Naive thymus-derived CD8-positive, alpha-beta T cell (primary cell): ENCODE data around the gene AGPAT3. TPM values are rescaled to one million over a fixed set of nuclear protein-coding genes. Genes with fewer than 3 reads are reported as not detected.

Experiments used
- ATAC-seq, 2 donors: fragments of 150-1000 bp; cut with Tn5 transposase in 1 of 2; sonication (Bioruptor Pico), chemical (Tn5 transposase) in 1 of 2; 1 replicate in 1 of 2; 2 replicates in 1 of 2; pipeline ENCODE4 v1.10.0; 2021; ENCODE audit warnings: mild to moderate bottlenecking in 2 of 2, moderate library complexity in 2 of 2
- POLR2A ChIA-PET: fragments of 350-600 bp; sonication (Branson Sonifier 250); formaldehyde crosslinking; loops from one replicate; lab custom pipeline; 2021; ENCODE audit warnings: antibody characterized with exemption; lab: Charles Lee
- DNase-seq, 10 donors: peaks; one replicate each; pipeline versions ENCODE4 v3.0.0 to v3.0.0-alpha.2; 2020 to 2022
- H3K27ac Mint-ChIP-seq, 10 donors: one replicate each; pipeline ENCODE4 v1.8.0; 2020 to 2022; ENCODE audit warnings: mild to moderate bottlenecking in 10 of 10, mixed read lengths in 10 of 10, moderate library complexity in 4 of 10, inconsistent platforms in 1 of 10
- H3K27me3 Mint-ChIP-seq, 5 donors: one replicate each; pipeline ENCODE4 v1.8.0; 2021 to 2022; ENCODE audit warnings: mixed read lengths in 5 of 5
- H3K36me3 Mint-ChIP-seq, 3 donors: one replicate each; pipeline ENCODE4 v1.8.0; 2020 to 2022; ENCODE audit warnings: mixed read lengths in 3 of 3, mild to moderate bottlenecking in 2 of 3, inconsistent platforms in 1 of 3
- H3K4me1 Mint-ChIP-seq, 4 donors: one replicate each; pipeline ENCODE4 v1.8.0; 2021 to 2022; ENCODE audit warnings: mixed read lengths in 4 of 4
- H3K4me3 Mint-ChIP-seq, 10 donors: one replicate each; pipeline ENCODE4 v1.8.0; 2020 to 2022; ENCODE audit warnings: mild to moderate bottlenecking in 10 of 10, mixed read lengths in 10 of 10, moderate library complexity in 6 of 10, inconsistent platforms in 1 of 10
- H3K9me3 Mint-ChIP-seq, 9 donors: one replicate each; pipeline ENCODE4 v1.8.0; 2020 to 2022; ENCODE audit warnings: mixed read lengths in 9 of 9, mild to moderate bottlenecking in 3 of 9, inconsistent platforms in 1 of 9, moderate library complexity in 1 of 9
- polyA plus RNA-seq, 3 donors: library from polyadenylated mRNA; unstranded; fragments of 300-500 nt; fragmentation: Illumina TruSeq; gene quantifications; one replicate each; pipeline ENCODE4 v1.2.3, GENCODE V29; 2021
- total RNA-seq, 8 experiments: library from RNA in 2 of 8; stranded (reverse) in 2 of 8; gene quantifications; one replicate each; pipeline ENCODE4 v1.2.3 and lab custom pipeline; 2021 to 2026

Gene AGPAT3
- total and polyA plus RNA-seq, 5 experiments from 2014 or later, result 10.9 to 59.0 (median 18.0) TPM

DNA sequence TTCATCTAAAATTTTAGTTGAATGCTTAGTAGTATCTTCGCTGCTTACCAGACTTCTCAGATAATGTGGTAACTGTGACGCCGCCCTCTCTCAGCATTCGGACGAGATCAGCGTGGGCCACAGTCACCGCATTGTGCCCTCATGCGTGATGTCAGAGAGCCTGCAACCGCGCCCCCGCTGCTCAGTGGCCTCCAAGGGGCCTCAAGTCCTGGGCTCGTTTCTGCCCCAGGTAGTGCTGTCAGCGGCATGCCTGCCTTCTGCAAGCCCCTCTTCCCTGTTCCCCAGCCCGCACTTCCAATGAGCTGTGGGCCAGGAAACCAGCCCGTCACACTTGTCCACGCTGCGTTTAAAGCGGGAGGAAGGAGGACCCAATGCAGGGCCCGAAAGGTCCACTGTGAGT lies 85.5 kb downstream of the AGPAT3 start:
- H3K4me1 Mint-ChIP-seq, result peaks cover 14 to 47% (median 20%) of the 10 kb centered on the region in 4 donors
- peaks cover 5 to 26% (median 16%) of the 10 kb centered on the region in 3 donors for H3K36me3 Mint-ChIP-seq
- no peak for DNase-seq
- no peak for ATAC-seq
- peak overlapping the region in 2 of 10 donors; percentile 29 to 86 for H3K27ac Mint-ChIP-seq
- POLR2A ChIA-PET, result interaction anchor here (0.5 kb wide), 1 partner anchor 942 kb away, joined by 3 read pairs; no protein-coding TSS in a partner anchor
- H3K9me3 Mint-ChIP-seq, result peaks cover 0 to 19% (median 2%) of the 10 kb centered on the region in 9 donors
- H3K4me3 Mint-ChIP-seq, result peak overlapping the region in 2 of 10 donors; percentile 22 to 65
- H3K27me3 Mint-ChIP-seq, result no peaks in the 10 kb centered on the region

GRCh38 chr21:43950936-43951335 lies 85.9 kb downstream of the AGPAT3 start:
- POLR2A ChIA-PET, result no interaction called here
- Mint-ChIP-seq H3K36me3 (peaks cover 5 to 26% (median 16%) of the 10 kb centered on the region in 3 donors), H3K27ac (peak overlapping the region in 2 of 10 donors; percentile 18 to 29), H3K4me1 (peaks cover 14 to 48% (median 20%) of the 10 kb centered on the region in 4 donors), H3K27me3 (no peaks in the 10 kb centered on the region), H3K9me3 (peaks cover 0 to 19% (median 2%) of the 10 kb centered on the region in 9 donors), H3K4me3 (no peak overlapping the region)
- no peak for ATAC-seq
- DNase-seq, result no peak

GRCh38 chr21:43951911-43952703 lies 87.1 kb downstream of the AGPAT3 start:
- no peak for DNase-seq
- POLR2A ChIA-PET, result no interaction called here
- no peak for ATAC-seq
- H3K27me3 Mint-ChIP-seq, result no peaks in the 10 kb centered on the region
- peak overlapping the region in 1 of 10 donors; percentile 54 for H3K4me3 Mint-ChIP-seq
- peaks cover 16 to 52% (median 28%) of the 10 kb centered on the region in 4 donors for H3K4me1 Mint-ChIP-seq
- peak overlapping the region in 1 of 10 donors; percentile 87 for H3K27ac Mint-ChIP-seq
- H3K36me3 Mint-ChIP-seq, result peaks cover 5 to 21% (median 17%) of the 10 kb centered on the region in 3 donors
- H3K9me3 Mint-ChIP-seq, result peaks cover 0 to 19% (median 2%) of the 10 kb centered on the region in 9 donors

GRCh38 chr21:43953021-43953420 lies 88.0 kb downstream of the AGPAT3 start:
- Mint-ChIP-seq H3K4me3 (no peak overlapping the region), H3K27ac (peak overlapping the region in 1 of 10 donors; percentile 47), H3K36me3 (peaks cover 5 to 17% (median 16%) of the 10 kb centered on the region in 3 donors), H3K9me3 (peaks cover 0 to 19% (median 2%) of the 10 kb centered on the region in 9 donors), H3K27me3 (no peaks in the 10 kb centered on the region), H3K4me1 (peaks cover 16 to 48% (median 28%) of the 10 kb centered on the region in 4 donors)
- POLR2A ChIA-PET, result no interaction called here
- ATAC-seq (no peak), DNase-seq (no peak)

DNA sequence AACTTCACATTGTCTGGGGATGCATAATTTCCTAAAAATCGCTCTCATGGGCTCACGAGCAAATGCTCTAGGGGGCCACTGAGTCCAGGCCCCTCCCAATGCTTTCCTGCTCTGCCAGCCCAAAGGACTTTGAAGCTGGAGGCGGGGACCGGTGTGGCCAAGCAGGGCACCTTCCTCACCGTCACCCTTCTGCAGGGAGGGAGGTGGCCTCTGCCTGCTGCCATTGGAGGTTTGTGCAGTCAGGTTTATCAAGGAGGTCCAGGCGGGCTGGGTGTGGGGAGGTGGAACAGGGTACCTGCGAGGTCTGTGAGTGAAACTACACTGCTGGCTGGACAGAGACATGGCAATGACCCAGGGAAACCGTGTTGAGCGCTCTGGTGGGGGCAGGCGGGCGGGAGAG lies 89.0 kb downstream of the AGPAT3 start:
- H3K27ac Mint-ChIP-seq, result peak overlapping the region in 3 of 10 donors; percentile 11 to 74 (median 45)
- H3K27me3 Mint-ChIP-seq, result no peaks in the 10 kb centered on the region
- no peak overlapping the region for H3K4me3 Mint-ChIP-seq
- no peak for ATAC-seq
- H3K36me3 Mint-ChIP-seq, result peaks cover 5 to 12% (median 12%) of the 10 kb centered on the region in 3 donors
- H3K9me3 Mint-ChIP-seq, result peaks cover 0 to 10% (median 2%) of the 10 kb centered on the region in 9 donors
- DNase-seq, result no peak
- POLR2A ChIA-PET, result no interaction called here
- peaks cover 13 to 43% (median 27%) of the 10 kb centered on the region in 4 donors for H3K4me1 Mint-ChIP-seq

- peaks cover 6 to 36% (median 19%) of the 10 kb centered on the region in 4 donors for H3K4me1 Mint-ChIP-seq
- H3K36me3 Mint-ChIP-seq, result peaks cover 0 to 8% (median 4%) of the 10 kb centered on the region in 3 donors
- DNase-seq (no peak), ATAC-seq (no peak)
- peaks cover 0 to 3% (median 0%) of the 10 kb centered on the region in 9 donors for H3K9me3 Mint-ChIP-seq
- peak overlapping the region in 1 of 10 donors; percentile 11 for H3K27ac Mint-ChIP-seq
- no peak overlapping the region for H3K4me3 Mint-ChIP-seq
- no peaks in the 10 kb centered on the region for H3K27me3 Mint-ChIP-seq
- POLR2A ChIA-PET, result no interaction called here
These were observed 89.9 kb downstream of the AGPAT3 start for GRCh38 chr21:43954896-43955295.

DNA sequence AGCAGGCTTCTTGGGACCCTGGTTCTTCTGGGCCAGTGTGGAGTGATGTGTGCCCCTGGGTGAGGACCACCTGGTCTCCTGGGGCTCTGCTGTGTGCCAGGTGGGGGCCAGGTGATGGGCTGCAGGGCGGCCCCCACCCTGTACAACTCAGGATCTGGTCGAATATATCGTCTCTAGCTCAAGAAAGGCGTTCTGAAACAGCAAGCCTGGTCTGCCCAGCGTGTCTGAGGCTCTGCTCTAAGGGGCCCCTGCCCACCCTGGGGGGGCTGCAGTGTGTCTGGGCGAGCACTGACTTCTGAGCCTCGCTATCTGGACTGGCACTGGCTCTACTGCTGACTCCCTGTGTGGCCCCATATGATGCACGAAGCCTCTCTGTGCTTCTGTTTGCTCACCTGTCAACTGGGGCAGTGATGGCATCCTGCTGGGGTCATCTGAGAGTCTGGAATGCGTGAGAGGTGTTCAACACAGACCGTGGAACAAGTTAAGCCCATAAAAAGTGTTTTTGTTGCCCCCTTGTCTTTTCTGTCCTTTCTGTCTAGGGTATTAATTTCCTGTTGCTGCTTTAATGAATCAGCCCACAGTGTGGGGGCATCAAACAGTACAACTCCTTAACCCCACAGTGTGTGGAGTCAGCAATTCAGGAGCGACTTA lies 91.1 kb downstream of the AGPAT3 start:
- peaks cover 8 to 37% (median 19%) of the 10 kb centered on the region in 4 donors for H3K4me1 Mint-ChIP-seq
- ATAC-seq, result no peak
- peak overlapping the region in 2 of 10 donors; percentile 75 to 87 for H3K27ac Mint-ChIP-seq
- H3K27me3 Mint-ChIP-seq, result no peaks in the 10 kb centered on the region
- H3K36me3 Mint-ChIP-seq, result peaks cover 4 to 16% (median 10%) of the 10 kb centered on the region in 3 donors
- H3K9me3 Mint-ChIP-seq, result no peaks in the 10 kb centered on the region
- POLR2A ChIA-PET, result interaction anchor here (0.5 kb wide), 1 partner anchor 94 kb away, joined by 3 read pairs; no protein-coding TSS in a partner anchor
- no peak overlapping the region for H3K4me3 Mint-ChIP-seq
- DNase-seq, result no peak

- POLR2A ChIA-PET, result interaction anchor here (0.5 kb wide), 1 partner anchor 94 kb away, joined by 3 read pairs; no protein-coding TSS in a partner anchor
- Mint-ChIP-seq H3K27ac (peak overlapping the region in 4 of 10 donors; percentile 68 to 87 (median 76)), H3K27me3 (no peaks in the 10 kb centered on the region), H3K4me1 (peaks cover 11 to 39% (median 22%) of the 10 kb centered on the region in 4 donors), H3K36me3 (peaks cover 4 to 21% (median 10%) of the 10 kb centered on the region in 3 donors), H3K9me3 (no peaks in the 10 kb centered on the region), H3K4me3 (no peak overlapping the region)
- ATAC-seq, result no peak
- DNase-seq, result no peak
These were observed 91.6 kb downstream of the AGPAT3 start for GRCh38 chr21:43956670-43957035.

GRCh38 chr21:43957128-43957571 lies 92.1 kb downstream of the AGPAT3 start:
- no peaks in the 10 kb centered on the region for H3K9me3 Mint-ChIP-seq
- H3K4me1 Mint-ChIP-seq, result peaks cover 9 to 37% (median 21%) of the 10 kb centered on the region in 4 donors
- DNase-seq, result no peak
- H3K4me3 Mint-ChIP-seq, result no peak overlapping the region
- H3K27ac Mint-ChIP-seq, result peak overlapping the region in 1 of 10 donors; percentile 87
- POLR2A ChIA-PET, result no interaction called here
- ATAC-seq, result no peak
- H3K27me3 Mint-ChIP-seq, result no peaks in the 10 kb centered on the region
- peaks cover 4 to 21% (median 9%) of the 10 kb centered on the region in 3 donors for H3K36me3 Mint-ChIP-seq

DNA sequence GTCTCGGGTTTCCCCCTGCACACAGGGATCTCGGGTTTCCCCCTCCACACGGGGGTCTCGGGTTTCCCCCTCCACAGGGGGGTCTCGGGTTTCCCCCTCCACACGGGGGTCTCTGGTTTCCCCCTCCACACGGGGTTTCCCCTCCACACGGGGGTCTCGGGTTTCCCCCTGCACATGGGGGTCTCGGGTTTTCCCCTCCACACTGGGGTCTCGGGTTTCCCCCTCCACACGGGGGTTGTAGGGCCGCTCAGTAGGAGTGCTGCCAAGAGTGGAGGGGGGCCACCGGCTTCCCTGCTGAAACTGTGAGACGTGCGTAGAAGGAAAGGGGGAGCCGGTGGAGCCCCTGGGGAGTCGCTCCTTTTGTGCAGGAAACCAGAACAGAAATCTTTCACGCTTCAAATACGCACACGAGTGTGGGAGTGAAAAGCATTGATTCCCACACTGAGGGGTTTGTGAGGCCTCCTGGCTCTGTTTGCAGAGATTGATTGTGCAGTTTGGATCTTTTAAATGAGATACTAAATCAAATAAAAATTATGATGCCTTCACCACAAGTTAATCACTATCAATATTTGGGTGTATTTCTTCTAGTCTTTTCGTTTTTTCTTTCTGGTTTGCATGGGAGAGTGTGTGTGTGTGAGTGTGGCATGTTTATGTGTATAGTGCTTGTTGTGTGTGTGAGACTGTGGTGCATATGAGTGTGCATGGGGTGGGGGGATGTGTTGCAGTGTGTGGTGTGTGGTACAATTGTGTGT lies 92.8 kb downstream of the AGPAT3 start:
- Mint-ChIP-seq H3K36me3 (peaks cover 4 to 27% (median 9%) of the 10 kb centered on the region in 3 donors), H3K9me3 (no peaks in the 10 kb centered on the region), H3K4me1 (peaks cover 9 to 37% (median 21%) of the 10 kb centered on the region in 4 donors), H3K4me3 (no peak overlapping the region), H3K27me3 (no peaks in the 10 kb centered on the region), H3K27ac (no peak overlapping the region)
- POLR2A ChIA-PET, result no interaction called here
- DNase-seq (no peak), ATAC-seq (no peak)

DNA sequence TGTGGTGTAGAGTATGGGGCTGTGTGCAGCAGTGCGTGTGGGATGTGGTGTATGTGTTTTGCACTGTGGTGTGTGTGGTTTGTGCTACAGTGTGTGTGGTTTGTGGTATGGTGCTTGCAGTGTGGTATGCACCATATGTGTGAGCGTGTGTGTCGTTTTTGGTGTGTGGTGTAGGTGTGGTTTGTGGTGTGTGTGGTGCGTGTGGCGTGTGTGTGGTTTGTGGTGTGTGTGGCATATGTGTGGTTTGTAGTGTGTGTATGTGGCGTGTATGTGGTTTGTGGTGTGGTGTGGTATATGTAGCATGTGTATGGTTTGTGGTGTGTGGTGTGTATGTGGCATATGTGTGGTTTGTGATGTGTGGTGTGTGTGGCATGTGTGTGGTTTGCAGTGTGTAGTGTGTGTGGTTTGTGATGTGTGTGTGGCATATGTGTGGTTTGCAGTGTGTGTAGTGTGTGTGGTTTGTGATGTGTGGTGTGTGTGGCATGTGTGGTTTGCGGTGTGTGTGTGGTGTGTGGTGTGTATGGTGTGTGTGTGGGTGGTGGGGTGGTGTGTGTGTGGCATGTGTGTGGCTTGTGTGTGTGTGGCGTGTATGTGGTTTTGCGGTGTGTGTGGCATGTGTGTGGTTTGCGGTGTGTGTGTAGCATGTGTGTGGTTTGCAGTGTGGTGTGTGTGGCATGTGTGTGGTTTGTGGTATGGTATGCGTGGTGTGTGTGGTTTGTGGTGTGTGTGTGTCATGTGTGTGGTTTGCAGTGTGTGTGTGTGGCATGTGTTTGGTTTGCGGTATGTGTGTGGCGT lies 93.5 kb downstream of the AGPAT3 start:
- Mint-ChIP-seq H3K36me3 (peaks cover 4 to 30% (median 9%) of the 10 kb centered on the region in 3 donors), H3K27ac (no peak overlapping the region), H3K27me3 (no peaks in the 10 kb centered on the region), H3K4me3 (no peak overlapping the region), H3K9me3 (no peaks in the 10 kb centered on the region), H3K4me1 (peaks cover 10 to 41% (median 21%) of the 10 kb centered on the region in 4 donors)
- peak; percentile 15 to 19 for ATAC-seq
- no peak for DNase-seq
- POLR2A ChIA-PET, result no interaction called here
